ENCODE data around the gene CHMP3.
"Not testable (repeated sequence)": the region's sequence is repeated elsewhere in the genome, so short reads cannot be mapped to it uniquely, and the experiment has no call there.

DNA sequence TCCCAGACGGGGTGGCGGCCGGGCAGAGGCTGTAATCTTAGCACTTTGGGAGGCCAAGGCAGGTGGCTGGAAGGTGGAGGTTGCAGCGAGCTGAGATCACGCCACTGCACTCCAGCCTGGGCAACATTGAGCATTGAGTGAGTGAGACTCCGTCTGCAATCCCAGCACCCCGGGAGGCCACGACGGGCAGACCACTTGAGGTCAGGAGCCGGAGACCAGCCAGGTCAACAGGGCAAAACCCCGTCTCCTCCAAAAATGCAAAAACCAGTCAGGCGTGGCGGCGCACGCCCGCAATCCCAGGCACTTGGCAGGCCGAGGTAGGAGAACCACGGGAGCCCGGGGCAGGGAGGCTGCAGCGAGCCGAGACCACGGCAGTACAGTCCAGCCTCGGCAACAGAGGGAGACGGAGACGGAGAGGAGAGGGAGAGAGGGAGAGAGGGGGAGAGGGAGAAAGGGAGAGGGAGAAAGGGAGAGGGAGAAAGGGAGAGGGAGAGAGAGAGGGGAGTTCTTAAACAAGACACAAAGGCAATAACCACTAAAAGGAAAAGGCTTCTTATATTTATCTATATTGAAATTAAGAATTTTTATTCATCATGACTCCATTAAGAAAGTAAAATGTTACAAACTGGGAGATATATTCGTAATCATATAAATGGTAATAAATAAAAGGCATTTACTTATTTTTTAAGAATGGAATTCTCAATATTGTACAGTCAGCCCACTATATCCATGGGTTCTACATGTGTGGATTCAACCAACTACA lies 13.1 kb downstream of the CHMP3 start:
- TF ChIP-seq, protein P1, sequence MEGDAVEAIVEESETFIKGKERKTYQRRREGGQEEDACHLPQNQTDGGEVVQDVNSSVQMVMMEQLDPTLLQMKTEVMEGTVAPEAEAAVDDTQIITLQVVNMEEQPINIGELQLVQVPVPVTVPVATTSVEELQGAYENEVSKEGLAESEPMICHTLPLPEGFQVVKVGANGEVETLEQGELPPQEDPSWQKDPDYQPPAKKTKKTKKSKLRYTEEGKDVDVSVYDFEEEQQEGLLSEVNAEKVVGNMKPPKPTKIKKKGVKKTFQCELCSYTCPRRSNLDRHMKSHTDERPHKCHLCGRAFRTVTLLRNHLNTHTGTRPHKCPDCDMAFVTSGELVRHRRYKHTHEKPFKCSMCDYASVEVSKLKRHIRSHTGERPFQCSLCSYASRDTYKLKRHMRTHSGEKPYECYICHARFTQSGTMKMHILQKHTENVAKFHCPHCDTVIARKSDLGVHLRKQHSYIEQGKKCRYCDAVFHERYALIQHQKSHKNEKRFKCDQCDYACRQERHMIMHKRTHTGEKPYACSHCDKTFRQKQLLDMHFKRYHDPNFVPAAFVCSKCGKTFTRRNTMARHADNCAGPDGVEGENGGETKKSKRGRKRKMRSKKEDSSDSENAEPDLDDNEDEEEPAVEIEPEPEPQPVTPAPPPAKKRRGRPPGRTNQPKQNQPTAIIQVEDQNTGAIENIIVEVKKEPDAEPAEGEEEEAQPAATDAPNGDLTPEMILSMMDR (IDR thresholded peaks at IDR 0.05; ENCODE audit: insufficient read depth, low read length), result not testable (repeated sequence)
- not testable (repeated sequence) for TF ChIP-seq POLR2AphosphoS5 (IDR thresholded peaks at IDR 0.05; ENCODE audit: low read depth); GABPA (IDR thresholded peaks at IDR 0.05; ENCODE audit: low read depth); SPI1 (IDR thresholded peaks at IDR 0.05; ENCODE audit: borderline replicate concordance, low read depth)
- TF ChIP-seq, protein P2, sequence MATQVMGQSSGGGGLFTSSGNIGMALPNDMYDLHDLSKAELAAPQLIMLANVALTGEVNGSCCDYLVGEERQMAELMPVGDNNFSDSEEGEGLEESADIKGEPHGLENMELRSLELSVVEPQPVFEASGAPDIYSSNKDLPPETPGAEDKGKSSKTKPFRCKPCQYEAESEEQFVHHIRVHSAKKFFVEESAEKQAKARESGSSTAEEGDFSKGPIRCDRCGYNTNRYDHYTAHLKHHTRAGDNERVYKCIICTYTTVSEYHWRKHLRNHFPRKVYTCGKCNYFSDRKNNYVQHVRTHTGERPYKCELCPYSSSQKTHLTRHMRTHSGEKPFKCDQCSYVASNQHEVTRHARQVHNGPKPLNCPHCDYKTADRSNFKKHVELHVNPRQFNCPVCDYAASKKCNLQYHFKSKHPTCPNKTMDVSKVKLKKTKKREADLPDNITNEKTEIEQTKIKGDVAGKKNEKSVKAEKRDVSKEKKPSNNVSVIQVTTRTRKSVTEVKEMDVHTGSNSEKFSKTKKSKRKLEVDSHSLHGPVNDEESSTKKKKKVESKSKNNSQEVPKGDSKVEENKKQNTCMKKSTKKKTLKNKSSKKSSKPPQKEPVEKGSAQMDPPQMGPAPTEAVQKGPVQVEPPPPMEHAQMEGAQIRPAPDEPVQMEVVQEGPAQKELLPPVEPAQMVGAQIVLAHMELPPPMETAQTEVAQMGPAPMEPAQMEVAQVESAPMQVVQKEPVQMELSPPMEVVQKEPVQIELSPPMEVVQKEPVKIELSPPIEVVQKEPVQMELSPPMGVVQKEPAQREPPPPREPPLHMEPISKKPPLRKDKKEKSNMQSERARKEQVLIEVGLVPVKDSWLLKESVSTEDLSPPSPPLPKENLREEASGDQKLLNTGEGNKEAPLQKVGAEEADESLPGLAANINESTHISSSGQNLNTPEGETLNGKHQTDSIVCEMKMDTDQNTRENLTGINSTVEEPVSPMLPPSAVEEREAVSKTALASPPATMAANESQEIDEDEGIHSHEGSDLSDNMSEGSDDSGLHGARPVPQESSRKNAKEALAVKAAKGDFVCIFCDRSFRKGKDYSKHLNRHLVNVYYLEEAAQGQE (IDR thresholded peaks at IDR 0.05; ENCODE audit: insufficient replicate concordance, low read depth), result not testable (repeated sequence)

Measured in HL-60 (cell line).